ENCODE data around the gene ZNF532.

DNA sequence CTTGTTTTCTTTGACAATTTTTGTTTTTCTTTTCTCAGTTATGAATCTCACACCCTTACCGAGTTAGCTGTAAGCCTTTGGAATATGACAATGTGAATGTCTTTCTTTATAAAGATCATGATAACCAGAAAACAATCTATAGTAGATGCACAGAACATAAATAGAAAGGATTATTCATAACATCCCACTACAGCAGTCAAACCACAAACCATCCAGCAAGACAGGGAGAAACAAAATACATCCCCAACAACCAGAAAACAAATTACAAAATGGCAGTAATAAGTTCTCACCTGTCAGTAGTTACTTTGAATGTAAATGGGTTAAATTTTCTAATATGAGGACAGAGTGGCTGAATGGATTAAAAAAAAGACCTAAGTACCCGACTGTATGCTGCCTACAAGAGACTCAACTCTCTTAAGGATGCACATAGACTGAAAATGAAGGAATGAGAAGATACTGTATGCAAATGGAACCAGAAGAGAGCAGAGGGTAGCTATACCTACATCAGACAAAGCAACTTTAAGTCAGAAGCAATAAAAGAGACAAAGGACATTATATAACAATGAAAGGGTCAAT lies 124.6 kb downstream of the ZNF532 start:
- TF ChIP-seq, protein P1, sequence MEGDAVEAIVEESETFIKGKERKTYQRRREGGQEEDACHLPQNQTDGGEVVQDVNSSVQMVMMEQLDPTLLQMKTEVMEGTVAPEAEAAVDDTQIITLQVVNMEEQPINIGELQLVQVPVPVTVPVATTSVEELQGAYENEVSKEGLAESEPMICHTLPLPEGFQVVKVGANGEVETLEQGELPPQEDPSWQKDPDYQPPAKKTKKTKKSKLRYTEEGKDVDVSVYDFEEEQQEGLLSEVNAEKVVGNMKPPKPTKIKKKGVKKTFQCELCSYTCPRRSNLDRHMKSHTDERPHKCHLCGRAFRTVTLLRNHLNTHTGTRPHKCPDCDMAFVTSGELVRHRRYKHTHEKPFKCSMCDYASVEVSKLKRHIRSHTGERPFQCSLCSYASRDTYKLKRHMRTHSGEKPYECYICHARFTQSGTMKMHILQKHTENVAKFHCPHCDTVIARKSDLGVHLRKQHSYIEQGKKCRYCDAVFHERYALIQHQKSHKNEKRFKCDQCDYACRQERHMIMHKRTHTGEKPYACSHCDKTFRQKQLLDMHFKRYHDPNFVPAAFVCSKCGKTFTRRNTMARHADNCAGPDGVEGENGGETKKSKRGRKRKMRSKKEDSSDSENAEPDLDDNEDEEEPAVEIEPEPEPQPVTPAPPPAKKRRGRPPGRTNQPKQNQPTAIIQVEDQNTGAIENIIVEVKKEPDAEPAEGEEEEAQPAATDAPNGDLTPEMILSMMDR (IDR thresholded peaks at IDR 0.05; ENCODE audit: low read depth, low read length): no peak
- TF ChIP-seq EZH2phosphoT487 (IDR thresholded peaks at IDR 0.05; ENCODE audit: low read depth): no peak

Measured in OCI-LY3 (cell line).